IMR-90 (cell line): Measurements from ENCODE around the gene AGPAT1.

Experiments
- CEBPB ChIP-seq: IDR thresholded peaks from 2 replicates; pipeline ENCODE4 v1.6.1; 2012; ENCODE audit warnings: low read depth, low read length, improper control_type of control experiment
- POLR2A ChIP-seq: IDR thresholded peaks from 2 replicates; pipeline ENCODE4 v1.6.1; 2012; ENCODE audit warnings: mild to moderate bottlenecking, low read depth, low read length
- RAD21 ChIP-seq: IDR thresholded peaks from 2 replicates; pipeline ENCODE4 v1.6.1; 2012; ENCODE audit warnings: low read length, improper control_type of control experiment
- RFX5 ChIP-seq: IDR thresholded peaks from 2 replicates; pipeline ENCODE4 v1.8.0; 2012; ENCODE audit warnings: low read depth, mild to moderate bottlenecking, low read length, moderate library complexity
- SMC3 ChIP-seq: fragments of 150-350 bp; IDR thresholded peaks from 2 replicates; pipeline ENCODE4 v1.6.1; 2016; ENCODE audit warnings: low read depth, mild to moderate bottlenecking, antibody characterized with exemption, low read length, moderate library complexity
- USF2 ChIP-seq: fragments of 150-350 bp; IDR thresholded peaks from 2 replicates; pipeline ENCODE4 v1.6.1; 2017; ENCODE audit warnings: mild to moderate bottlenecking, antibody characterized with exemption, low read length, low read depth
- TF ChIP-seq, protein P1 (sequence below): conservative IDR thresholded peaks from 2 replicates; pipeline ENCODE4 v1.5.1; 2012; ENCODE audit warnings: mild to moderate bottlenecking, low read depth, low read length, improper control_type of control experiment

DNA sequence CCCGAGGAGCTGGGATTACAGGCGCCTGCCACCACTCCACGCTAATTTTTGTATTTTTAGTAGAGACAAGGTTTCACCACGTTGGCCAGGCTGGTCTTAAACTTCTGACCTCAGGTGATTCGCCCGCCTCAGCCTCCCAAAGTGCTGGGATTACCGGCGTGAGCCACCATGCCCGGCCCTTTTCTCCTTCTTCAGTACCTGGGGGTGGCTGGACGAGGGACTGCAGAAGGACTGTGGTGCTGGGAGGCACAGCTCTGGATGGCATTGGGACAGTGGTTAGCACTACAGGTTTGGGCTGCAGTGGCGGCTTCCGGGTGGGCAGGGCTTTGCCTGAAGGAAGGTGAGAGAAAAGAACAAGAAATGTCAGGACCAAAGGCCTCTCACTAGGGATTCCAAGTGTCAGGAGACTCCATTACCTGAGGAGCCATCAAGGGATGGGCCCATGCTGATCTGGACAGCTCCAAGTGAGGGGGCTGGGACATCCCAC lies 55.3 kb downstream of the AGPAT1 start:
- TF ChIP-seq, protein P1, sequence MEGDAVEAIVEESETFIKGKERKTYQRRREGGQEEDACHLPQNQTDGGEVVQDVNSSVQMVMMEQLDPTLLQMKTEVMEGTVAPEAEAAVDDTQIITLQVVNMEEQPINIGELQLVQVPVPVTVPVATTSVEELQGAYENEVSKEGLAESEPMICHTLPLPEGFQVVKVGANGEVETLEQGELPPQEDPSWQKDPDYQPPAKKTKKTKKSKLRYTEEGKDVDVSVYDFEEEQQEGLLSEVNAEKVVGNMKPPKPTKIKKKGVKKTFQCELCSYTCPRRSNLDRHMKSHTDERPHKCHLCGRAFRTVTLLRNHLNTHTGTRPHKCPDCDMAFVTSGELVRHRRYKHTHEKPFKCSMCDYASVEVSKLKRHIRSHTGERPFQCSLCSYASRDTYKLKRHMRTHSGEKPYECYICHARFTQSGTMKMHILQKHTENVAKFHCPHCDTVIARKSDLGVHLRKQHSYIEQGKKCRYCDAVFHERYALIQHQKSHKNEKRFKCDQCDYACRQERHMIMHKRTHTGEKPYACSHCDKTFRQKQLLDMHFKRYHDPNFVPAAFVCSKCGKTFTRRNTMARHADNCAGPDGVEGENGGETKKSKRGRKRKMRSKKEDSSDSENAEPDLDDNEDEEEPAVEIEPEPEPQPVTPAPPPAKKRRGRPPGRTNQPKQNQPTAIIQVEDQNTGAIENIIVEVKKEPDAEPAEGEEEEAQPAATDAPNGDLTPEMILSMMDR, result no peak
- TF ChIP-seq SMC3 (no peak), POLR2A (no peak), CEBPB (no peak), RAD21 (no peak), RFX5 (no peak), USF2 (no peak)
